Measurements from ENCODE around the gene IFT88.

Gene IFT88

DNA sequence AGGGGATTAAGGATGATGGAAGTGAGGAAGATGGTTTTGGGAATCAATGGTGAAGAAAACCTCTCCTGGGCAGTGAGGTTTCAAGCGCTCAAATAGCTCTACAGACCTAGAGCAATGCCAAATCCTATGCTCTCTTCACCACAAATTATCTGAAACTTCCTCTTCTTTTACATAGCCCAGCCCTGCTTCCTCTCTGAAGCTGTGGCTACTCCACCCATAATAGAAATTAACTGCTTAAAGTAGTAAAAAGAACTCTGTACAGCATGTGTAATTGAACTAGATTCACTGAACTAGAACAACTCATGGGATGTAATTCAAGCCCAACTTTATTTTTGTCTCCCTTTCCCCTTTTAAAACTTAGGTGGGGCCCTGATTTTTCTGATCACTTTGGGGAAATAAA lies 20.4 kb upstream of the IFT88 start:
- no peak for FAIRE-seq

DNA sequence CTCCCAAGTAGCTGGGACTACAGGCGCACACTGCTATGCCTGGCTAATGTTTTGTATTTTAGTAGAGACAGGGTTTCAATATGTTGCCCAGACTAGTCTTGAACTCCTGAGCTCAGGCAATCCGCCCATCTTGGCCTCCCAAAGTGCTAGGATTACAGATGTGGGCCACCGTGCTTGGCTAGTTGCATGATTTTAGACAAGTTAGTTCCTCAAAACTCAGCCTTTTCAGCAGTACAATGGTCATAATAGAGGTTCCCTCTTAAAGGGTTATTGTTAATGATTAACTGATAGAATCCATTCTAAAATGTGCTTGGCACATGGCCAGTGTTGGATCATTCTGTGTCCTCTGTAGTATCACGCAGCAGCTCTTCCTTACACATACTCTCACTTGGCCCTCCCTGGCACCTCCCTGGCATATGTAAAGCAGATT lies 19.5 kb upstream of the IFT88 start:
- no peak for DNase-seq (ENCODE audit: insufficient read length, low spot score)
- no peak for FAIRE-seq

More for the DNA sequence above, 20.4 kb upstream of the IFT88 start:
- no peak for TF ChIP-seq CTCF (IDR thresholded peaks at IDR 0.05; ENCODE audit: insufficient read depth, missing control alignments)
- no peak for DNase-seq (ENCODE audit: insufficient read length, low spot score)

GRCh38 chr13:20550799-20551198 lies 16.2 kb upstream of the IFT88 start:
- FAIRE-seq (no peak), DNase-seq (ENCODE audit: insufficient read length, low spot score) (no peak)
- TF ChIP-seq CTCF (IDR thresholded peaks at IDR 0.05; ENCODE audit: insufficient read depth, missing control alignments) = no peak

More for the DNA sequence above, 19.5 kb upstream of the IFT88 start:
- no peak for TF ChIP-seq CTCF (IDR thresholded peaks at IDR 0.05; ENCODE audit: insufficient read depth, missing control alignments)

- TF ChIP-seq CTCF (IDR thresholded peaks at IDR 0.05; ENCODE audit: insufficient read depth, missing control alignments) = no peak
- DNase-seq (ENCODE audit: insufficient read length, low spot score) (no peak), FAIRE-seq (no peak)
Measured at GRCh38 chr13:20553311-20553710, 13.6 kb upstream of the IFT88 start.

DNA sequence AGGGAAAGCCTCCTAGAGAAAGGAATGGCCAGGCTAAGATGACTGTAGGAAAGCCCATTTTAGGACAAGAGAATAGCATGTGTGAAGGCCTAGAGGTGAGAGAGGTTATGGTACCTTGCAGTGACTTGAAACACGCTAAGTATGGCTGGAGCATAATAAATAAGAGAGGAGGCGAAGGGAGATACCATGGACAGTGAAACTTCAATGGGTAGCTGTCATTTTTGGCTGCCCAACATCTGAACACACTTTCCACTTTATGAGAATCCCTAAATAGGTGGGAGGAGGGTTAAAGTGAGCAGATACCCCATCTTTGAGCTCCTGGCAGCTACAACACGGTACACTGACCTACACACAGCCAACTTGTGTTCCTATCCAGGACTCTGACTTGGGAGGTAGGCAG lies 8.0 kb upstream of the IFT88 start:
- FAIRE-seq (no peak), DNase-seq (ENCODE audit: insufficient read length, low spot score) (no peak)
- TF ChIP-seq CTCF (IDR thresholded peaks at IDR 0.05; ENCODE audit: insufficient read depth, missing control alignments) = no peak

DNA sequence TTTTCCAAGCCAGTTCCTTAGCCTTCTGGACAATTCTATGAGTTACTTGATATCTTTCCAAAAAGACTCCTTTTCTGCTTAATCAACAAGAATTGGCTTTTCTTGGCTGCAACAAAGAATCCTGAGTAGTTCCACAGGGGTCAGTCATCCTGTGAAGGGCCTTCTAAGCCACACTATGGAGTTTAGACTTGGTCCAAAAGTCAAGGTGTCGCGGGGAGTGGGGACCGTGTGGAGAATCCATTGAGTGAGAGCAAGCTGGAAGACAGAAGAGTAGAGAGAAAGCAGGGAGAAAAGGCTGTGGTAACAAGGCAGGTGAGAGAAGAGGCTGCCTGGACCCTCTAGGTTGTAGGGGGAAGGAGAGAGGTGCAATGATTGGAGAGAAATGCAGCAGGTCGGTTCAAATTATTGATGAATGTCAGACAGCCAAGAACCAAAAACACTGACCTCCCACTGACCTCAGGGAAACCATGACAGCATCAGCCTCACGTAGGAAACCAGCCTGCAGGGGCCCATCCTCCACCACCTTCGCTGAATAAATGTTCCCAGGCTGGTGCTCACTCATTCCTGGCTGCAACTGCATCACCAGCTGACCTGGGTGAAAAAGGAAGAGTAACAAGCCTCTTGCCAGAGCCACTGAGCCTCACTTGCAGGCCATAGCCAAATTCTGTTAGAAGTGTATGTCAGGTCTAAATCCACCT lies 7.1 kb upstream of the IFT88 start:
- no peak for FAIRE-seq
- no peak for TF ChIP-seq CTCF (IDR thresholded peaks at IDR 0.05; ENCODE audit: insufficient read depth, missing control alignments)
- no peak for DNase-seq (ENCODE audit: insufficient read length, low spot score)

DNA sequence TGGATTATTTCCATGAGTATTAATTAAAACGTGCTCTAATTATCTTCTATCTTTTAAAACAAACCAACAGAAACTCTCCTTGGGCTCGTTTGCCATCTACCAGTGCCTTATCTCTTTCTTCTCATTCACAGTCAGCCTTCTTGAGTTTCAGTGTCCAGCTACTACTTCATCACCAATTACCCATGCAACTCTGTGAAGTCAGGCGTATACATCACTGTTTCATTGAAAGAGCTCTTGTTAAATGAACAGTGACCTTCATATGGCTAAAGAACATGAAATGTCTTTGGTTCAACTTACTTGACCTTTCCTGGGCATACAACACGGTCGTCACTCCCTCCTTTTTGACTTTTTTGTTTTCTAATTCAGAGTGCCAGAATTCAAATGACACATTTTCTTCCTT lies 5.2 kb upstream of the IFT88 start:
- FAIRE-seq (no peak), DNase-seq (ENCODE audit: insufficient read length, low spot score) (no peak)
- no peak for TF ChIP-seq CTCF (IDR thresholded peaks at IDR 0.05; ENCODE audit: insufficient read depth, missing control alignments)
